Central memory CD8-positive, alpha-beta T cell (primary cell): ENCODE results near the gene SH2D3A.
"Not testable (repeated sequence)": the region's sequence is repeated elsewhere in the genome, so short reads cannot be mapped to it uniquely, and the experiment has no call there.

ENCODE experiments used
- ATAC-seq: fragments of 150-1000 bp; cut with Tn5 transposase; replicated peaks from 2 replicates; pipeline ENCODE4 v1.10.0; 2022; ENCODE audit warnings: mild to moderate bottlenecking, moderate FRiP score, moderate number of reproducible peaks; ENCODE audit not compliant: poor library complexity, severe bottlenecking; ENCODE audit errors: extremely low read depth
- DNase-seq, 2 donors: peaks; one replicate each; pipeline ENCODE4 v3.0.0; 2021; ENCODE audit warnings: low spot score in 2 of 2
- H3K27ac Mint-ChIP-seq: one replicate; pipeline ENCODE4 v1.8.0; 2022; ENCODE audit warnings: low read depth, mild to moderate bottlenecking, moderate library complexity, mixed read lengths
- H3K27me3 Mint-ChIP-seq: one replicate; pipeline ENCODE4 v1.8.0; 2022; ENCODE audit warnings: mixed read lengths
- H3K36me3 Mint-ChIP-seq: one replicate; pipeline ENCODE4 v1.8.0; 2022; ENCODE audit warnings: mild to moderate bottlenecking, moderate library complexity, mixed read lengths; ENCODE audit not compliant: insufficient read depth
- H3K4me1 Mint-ChIP-seq: one replicate; pipeline ENCODE4 v1.8.0; 2022; ENCODE audit warnings: mixed read lengths
- H3K4me3 Mint-ChIP-seq: one replicate; pipeline ENCODE4 v1.8.0; 2022; ENCODE audit warnings: mild to moderate bottlenecking, moderate library complexity, mixed read lengths
- H3K9me3 Mint-ChIP-seq: one replicate; pipeline ENCODE4 v1.8.0; 2022; ENCODE audit warnings: mixed read lengths

SH2D3A gene

DNA sequence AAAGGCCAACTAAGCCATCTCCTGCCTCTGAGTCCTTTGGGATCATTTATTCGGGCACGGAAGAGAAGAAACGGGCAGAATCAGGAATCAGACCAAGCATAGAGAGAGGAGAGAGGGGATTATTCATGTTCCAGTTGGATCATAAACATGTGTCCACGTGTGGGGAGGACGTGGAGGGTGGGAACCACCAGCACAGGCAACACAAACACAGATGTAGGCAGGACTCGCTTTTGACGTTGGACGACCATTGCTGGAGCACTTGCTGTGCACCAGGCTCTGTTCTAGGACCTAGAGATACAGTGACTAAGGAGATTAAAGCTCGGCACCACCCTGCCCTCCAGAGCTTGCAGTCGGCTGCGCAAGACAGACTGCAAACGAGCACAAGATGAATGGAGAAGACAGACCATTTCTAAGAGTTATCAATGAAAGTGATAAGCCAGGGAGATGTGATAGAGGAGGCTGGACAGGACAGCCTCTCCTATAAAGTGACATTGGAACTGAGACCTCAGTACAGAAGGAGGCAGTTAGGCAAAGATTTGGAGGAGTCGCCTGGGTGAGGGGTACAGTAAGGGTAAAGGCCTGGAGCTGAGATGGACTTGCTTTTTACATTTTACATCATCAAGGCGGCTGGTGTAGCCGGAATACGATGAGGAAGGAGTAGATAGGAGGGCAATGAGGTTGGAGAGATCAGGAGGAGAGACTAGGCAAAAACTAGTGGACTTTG lies 716 bp downstream of the SH2D3A start:
- no peak for DNase-seq
- Mint-ChIP-seq H3K9me3 (no peaks in the 10 kb centered on the region), H3K4me3 (peak overlapping the region; percentile 84), H3K27ac (peak overlapping the region; percentile 74), H3K4me1 (peaks cover 27% of the 10 kb centered on the region), H3K36me3 (peaks cover 13% of the 10 kb centered on the region), H3K27me3 (no peaks in the 10 kb centered on the region)
- no peak for ATAC-seq

DNA sequence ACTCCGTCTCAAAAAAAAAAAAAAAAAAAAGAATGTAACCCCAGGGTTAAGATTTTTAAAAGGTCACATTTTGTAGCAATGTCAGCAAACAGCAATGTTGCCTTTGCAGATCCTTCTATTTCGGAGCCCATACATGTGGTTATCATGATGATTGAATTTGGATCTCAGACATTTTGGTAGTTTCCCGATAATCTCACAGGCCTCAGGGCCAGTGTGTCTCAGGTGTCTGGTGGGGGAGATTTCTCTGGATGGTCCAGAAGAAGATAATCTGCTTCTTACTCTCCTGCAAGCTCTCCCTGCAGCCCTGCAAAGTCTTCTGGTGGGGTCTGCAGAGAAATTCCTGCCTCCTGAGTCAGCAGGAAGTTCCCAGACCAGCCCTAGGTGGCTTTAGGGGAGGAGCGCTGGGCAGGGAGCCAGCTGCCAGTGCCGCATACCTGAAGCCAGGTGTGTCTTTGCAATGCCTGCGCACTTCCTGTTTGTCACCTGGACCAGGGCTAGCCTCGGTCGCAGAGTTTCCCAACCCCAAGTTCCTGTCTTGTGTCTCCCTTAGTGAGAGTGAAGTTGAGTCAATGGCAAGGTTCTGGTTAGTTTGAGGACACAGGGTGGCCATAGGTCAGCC lies 1.4 kb downstream of the SH2D3A start:
- no peak for DNase-seq
- no peaks in the 10 kb centered on the region for H3K9me3 Mint-ChIP-seq
- peak overlapping the region; percentile 74 for H3K27ac Mint-ChIP-seq
- peaks cover 19% of the 10 kb centered on the region for H3K36me3 Mint-ChIP-seq
- ATAC-seq, result no peak
- no peaks in the 10 kb centered on the region for H3K27me3 Mint-ChIP-seq
- peak overlapping the region; percentile 84 for H3K4me3 Mint-ChIP-seq
- peaks cover 26% of the 10 kb centered on the region for H3K4me1 Mint-ChIP-seq

DNA sequence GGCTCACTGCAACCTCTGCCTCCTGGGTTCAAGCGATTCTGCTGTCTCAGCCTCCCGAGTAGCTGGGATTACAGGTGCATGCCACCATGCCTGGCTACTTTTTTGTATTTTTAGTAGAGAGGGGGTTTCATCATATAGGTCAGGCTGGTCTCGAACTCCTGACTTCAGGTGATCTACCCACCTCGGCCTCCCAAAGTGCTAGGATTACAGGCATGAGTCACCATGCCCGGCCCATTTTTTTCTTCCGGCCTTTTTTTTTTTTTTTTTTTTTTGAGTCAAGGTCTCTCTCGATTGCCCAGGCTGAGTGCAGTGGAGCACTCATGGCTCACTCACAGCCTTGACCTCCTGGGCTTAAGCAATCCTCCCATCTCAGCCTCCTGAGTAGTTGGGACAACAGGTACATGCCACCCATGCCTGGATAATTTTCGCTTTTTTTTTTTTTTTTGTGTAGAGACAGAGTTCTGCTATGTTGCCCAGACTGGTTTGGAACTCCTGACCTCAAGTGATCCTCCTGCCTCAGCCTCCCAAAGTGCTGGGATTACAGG lies 4.9 kb downstream of the SH2D3A start:
- Mint-ChIP-seq H3K36me3 (peaks cover 43% of the 10 kb centered on the region), H3K4me1 (peaks cover 19% of the 10 kb centered on the region)
- not testable (repeated sequence) for ATAC-seq, H3K27ac Mint-ChIP-seq, H3K4me3 Mint-ChIP-seq, H3K27me3 Mint-ChIP-seq, DNase-seq, H3K9me3 Mint-ChIP-seq

DNA sequence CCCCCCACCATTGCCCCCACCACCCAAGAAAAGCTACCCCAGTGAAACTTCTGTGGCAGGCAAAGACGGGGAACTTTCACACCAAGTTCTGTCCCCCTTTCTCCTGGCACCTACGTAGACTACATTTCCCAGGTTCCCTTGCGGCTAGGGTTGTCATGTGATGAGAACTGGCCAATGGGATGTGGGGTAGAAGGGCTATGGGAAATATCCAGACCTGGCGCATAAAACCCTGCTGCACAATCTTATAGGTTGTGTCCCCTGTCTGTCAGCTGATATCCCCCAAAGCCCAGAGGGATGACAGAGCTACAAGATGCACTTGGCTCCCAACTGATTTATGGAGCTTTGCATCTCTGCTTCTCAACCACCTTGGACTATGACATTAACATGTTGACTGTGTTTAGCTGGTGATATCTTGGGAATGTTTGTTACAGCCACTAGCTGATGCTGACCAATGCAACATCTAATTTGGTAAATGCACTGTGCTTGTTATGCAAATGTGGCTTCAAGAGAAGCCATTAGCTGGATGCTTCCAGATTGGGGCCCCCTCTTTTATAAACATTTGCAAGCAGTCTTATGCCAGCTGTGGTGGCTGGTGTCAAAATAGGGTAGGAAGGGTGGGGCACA lies 6.1 kb downstream of the SH2D3A start:
- Mint-ChIP-seq H3K4me3 (no peak overlapping the region), H3K36me3 (peaks cover 41% of the 10 kb centered on the region), H3K4me1 (peaks cover 7% of the 10 kb centered on the region), H3K27ac (no peak overlapping the region), H3K9me3 (no peaks in the 10 kb centered on the region), H3K27me3 (no peaks in the 10 kb centered on the region)
- no peak for ATAC-seq
- no peak for DNase-seq

DNA sequence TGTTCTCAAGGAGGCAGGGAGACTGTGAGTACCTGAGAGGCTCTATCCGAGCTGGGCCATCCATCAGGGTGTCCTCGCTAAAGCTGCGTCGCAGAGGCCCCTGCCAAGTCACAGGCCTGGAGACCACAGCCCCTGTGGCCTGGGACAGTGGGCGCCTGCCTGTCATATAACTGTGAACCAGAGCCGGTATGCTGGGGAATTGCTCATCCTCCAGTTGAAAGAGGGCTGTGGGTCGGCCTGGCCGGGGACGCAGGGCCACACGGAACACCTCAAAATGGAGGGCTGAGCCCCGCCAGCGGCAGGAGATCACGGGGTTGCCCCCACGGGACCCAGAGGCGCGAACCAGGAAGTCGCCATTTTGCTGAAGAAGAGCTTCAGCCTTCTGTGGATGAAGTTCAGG lies 6.6 kb downstream of the SH2D3A start:
- Mint-ChIP-seq H3K9me3 (no peaks in the 10 kb centered on the region), H3K27me3 (no peaks in the 10 kb centered on the region), H3K4me3 (no peak overlapping the region), H3K4me1 (peaks cover 4% of the 10 kb centered on the region), H3K36me3 (peaks cover 41% of the 10 kb centered on the region), H3K27ac (no peak overlapping the region)
- DNase-seq (no peak), ATAC-seq (no peak)

DNA sequence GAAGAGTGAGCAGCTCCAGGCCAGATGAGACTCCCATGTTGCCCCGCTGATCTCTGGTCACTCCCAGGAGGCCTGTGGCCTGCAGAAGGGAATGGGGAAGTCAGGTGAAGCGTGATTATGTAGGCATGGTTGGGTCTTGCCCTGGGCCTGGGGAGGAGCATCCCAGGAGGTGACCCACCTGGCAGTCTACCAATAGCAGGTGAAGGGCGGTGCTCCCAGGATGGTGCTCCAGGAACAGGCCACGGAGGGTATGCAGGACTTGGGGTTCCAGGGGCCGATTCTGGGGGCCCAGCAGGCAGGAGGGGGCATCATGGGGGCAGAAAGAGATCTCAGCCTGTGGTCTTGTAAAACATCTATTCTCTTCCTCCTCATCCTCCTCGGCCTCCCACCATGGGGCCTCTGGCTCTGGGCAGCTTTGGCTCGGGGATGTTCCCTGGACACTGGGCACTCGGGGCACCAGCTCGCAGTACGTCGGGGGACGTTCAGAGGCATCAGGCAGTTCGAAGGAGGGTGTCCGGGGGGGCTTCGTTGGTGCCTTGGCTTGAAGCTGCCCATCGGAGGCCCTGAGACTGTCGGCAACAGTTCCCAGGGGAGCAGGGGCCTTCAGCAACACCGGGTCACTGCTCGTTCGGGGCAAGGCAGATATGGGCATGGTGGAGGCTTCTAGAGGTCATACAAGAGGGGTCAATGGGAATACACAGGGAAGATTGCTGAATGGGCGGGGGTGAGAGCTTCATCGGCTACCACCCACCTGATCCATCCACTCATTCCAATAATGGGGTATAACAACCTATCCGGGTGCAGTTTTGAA lies 12.4 kb downstream of the SH2D3A start:
- no peak for ATAC-seq
- no peaks in the 10 kb centered on the region for H3K27me3 Mint-ChIP-seq
- peaks cover 37% of the 10 kb centered on the region for H3K36me3 Mint-ChIP-seq
- peak overlapping the region; percentile 46 for H3K27ac Mint-ChIP-seq
- no peak overlapping the region for H3K4me3 Mint-ChIP-seq
- H3K9me3 Mint-ChIP-seq, result no peaks in the 10 kb centered on the region
- DNase-seq, result no peak
- H3K4me1 Mint-ChIP-seq, result peaks cover 20% of the 10 kb centered on the region

DNA sequence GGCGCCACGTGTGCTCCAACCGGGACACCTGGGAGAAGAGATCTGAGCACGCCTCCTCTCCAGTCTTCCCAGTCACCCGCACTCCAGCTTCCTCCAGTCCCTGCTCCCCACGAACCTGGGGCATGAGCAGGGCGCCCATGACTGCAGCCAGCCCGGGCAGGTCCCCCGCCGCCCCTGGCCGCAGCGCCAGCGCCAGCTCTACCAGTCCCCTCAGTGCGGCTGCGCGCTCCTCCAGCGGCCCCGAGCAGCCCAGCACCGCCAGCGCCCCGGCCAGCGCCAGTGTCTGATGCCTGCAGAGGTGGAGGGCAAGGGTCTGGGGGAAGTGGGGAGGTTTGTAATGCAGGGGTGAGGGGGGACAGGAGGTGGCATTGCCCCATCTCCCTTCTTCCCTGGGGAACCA lies 13.1 kb downstream of the SH2D3A start:
- ATAC-seq, result no peak
- H3K9me3 Mint-ChIP-seq, result no peaks in the 10 kb centered on the region
- peaks cover 39% of the 10 kb centered on the region for H3K36me3 Mint-ChIP-seq
- no peak for DNase-seq
- H3K4me1 Mint-ChIP-seq, result peaks cover 20% of the 10 kb centered on the region
- H3K27ac Mint-ChIP-seq, result peak overlapping the region; percentile 46
- H3K27me3 Mint-ChIP-seq, result no peaks in the 10 kb centered on the region
- H3K4me3 Mint-ChIP-seq, result no peak overlapping the region

DNA sequence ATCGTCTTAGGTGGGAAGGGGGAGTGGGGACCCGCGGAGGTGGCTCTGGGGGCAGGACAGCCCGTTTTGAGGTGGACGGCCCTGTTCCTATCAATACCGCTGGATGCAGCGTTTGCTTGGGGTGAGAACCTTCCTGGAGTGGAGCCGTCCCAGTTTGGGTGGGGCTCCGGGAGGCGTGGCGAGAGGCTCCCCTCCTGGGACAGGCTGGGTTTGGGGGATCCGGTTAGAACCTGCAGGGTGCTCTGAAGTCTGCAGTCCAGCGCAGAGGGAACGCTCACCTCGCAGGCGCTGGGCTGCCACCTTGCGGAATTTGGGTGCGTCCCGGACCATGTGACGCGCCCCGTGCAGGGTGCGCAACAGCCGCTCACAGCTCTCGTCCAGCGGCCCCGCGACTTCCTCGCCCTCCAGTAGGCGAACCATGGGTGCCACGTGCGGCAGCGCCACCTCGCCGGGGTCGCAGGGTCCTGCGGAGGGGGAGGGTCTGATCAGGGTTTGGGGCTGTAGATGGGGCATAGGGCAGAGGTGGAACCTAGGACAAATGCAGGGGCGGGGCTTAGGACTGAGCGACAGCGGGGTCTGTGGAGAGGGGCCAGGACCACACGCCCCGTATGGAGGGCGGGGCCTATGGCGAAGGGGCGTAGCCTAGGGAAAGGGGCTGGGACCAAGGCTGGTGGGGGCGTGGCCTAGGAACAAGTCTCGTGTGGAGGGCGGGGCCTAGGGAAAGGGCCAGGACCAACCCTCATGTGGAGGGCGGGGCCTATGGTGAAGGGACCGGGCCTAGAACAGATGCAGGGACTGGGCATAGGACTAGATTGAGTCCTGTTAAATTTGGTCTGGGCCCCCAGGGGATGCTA lies 13.8 kb downstream of the SH2D3A start:
- Mint-ChIP-seq H3K36me3 (peaks cover 38% of the 10 kb centered on the region), H3K4me3 (peak overlapping the region; percentile 79), H3K27ac (peak overlapping the region; percentile 83), H3K27me3 (no peaks in the 10 kb centered on the region), H3K9me3 (no peaks in the 10 kb centered on the region), H3K4me1 (peaks cover 16% of the 10 kb centered on the region)
- ATAC-seq (peak; percentile 94), DNase-seq (peak in 1 of 2 donors; percentile 74)

DNA sequence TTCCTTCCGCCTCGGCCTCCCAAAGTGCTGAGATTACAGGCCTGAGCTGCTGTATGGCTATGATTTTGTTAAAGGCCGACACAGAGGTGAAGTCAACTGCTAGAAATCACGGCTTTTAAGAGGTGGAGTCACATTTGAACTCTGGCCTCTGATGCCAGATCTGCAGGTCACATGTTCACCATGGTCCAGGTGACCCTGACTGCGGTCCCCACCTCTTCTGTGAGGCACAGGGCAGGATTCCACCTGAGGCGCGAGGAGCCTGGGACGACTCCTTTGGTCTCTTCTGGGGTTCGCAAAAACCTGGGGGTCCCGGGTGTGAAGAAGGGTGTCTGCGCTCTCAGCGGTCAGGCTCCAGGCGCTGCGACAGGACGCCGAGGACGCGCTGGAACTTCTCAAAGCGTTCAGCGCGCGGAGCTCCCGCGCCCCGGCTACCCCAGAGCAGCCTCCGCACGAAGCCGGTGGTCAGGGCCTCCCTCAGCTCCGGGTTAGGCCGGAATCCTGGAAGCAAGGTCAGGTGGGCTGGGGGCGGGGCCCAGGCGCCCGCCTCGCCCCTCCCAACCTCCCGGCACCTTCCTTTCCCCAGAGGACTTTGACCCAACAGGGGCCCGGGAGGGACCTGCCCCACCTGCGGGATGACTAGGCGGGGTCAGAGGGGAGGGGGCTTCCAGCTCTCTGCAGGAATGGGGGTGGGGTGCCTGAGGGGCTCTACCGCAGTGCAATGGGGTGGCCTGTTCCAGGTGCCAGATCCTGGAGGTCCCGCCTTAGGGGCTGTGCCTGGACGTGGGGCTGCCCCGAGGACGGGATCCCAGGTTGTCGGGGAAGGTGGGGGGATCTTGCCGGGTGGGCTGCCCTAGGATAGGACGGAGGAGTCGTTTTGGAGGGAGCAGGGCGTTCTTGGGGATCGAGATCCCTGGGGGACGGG lies 14.7 kb downstream of the SH2D3A start:
- peaks cover 36% of the 10 kb centered on the region for H3K36me3 Mint-ChIP-seq
- peaks cover 15% of the 10 kb centered on the region for H3K4me1 Mint-ChIP-seq
- ATAC-seq, result no peak
- no peak for DNase-seq
- H3K4me3 Mint-ChIP-seq, result peak overlapping the region; percentile 79
- peak overlapping the region; percentile 83 for H3K27ac Mint-ChIP-seq
- H3K9me3 Mint-ChIP-seq, result no peaks in the 10 kb centered on the region
- H3K27me3 Mint-ChIP-seq, result no peaks in the 10 kb centered on the region

DNA sequence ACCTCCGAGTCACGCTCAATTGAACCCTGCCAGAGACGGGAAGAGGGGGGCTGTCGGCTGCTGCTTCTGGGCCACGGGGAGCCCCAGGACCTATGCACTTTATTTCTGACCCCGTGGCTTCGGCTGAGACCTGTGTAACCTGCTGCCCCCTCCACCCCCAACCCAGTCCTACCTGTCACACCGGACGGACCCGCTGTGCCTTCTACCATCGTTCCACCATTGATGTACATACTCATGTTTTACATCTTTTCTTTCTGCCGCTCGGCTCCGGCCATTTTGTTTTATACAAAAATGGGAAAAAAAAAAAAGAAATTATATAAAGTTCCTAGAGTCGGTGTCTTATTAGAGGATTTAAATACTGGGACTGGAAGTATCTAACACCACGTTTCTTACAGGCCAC lies 16.0 kb downstream of the SH2D3A start:
- Mint-ChIP-seq H3K27ac (no peak overlapping the region), H3K36me3 (peaks cover 39% of the 10 kb centered on the region), H3K9me3 (no peaks in the 10 kb centered on the region), H3K4me3 (no peak overlapping the region), H3K27me3 (no peaks in the 10 kb centered on the region), H3K4me1 (peaks cover 15% of the 10 kb centered on the region)
- ATAC-seq (no peak), DNase-seq (no peak)

DNA sequence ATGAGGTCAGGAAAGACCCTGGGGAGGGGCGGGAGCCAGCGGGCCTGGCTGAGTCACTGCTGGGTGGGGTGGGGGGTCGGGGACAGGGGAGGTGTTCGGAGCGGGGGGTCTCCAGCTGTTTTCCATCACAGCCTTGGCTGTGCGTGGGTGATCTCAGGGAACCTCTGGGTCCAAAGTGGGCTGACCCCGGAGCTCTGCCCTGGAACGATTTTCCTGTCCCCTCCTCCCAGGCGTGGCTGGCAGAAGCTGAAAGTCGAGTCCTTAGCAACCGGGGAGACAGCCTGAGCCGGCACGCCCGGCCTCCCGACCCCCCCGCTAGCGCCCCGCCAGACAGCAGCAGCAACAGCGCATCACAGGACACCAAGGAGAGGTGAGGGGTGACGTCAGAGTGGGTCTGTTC lies 17.2 kb downstream of the SH2D3A start:
- Mint-ChIP-seq H3K4me3 (no peak overlapping the region), H3K27ac (no peak overlapping the region)
- ATAC-seq, result no peak

More for the DNA sequence above, 17.2 kb downstream of the SH2D3A start:
- DNase-seq, result no peak
- peaks cover 15% of the 10 kb centered on the region for H3K4me1 Mint-ChIP-seq
- H3K36me3 Mint-ChIP-seq, result peaks cover 42% of the 10 kb centered on the region
- H3K9me3 Mint-ChIP-seq, result no peaks in the 10 kb centered on the region
- no peaks in the 10 kb centered on the region for H3K27me3 Mint-ChIP-seq
